Sigmoid colon (tissue), 7 donors: ENCODE measurements around the gene RXRA. TPM values are rescaled to one million over a fixed set of nuclear protein-coding genes. Genes with fewer than 3 reads are reported as not detected.

Experiments
- DNase-seq: peaks from one replicate; pipeline ENCODE4 v3.0.0-alpha.2; 2019
- H3K27ac ChIP-seq, 4 donors: fragments of 200-600 bp; sonication (generic); one replicate each; pipeline ENCODE4 v1.5.1; 2016 to 2019; ENCODE audit warnings: mild to moderate bottlenecking in 1 of 4
- H3K27me3 ChIP-seq, 3 donors: fragments of 200-600 bp; sonication (generic); one replicate each; pipeline ENCODE4 v1.5.1; 2019; ENCODE audit warnings: mild to moderate bottlenecking in 1 of 3
- H3K36me3 ChIP-seq, 4 donors: fragments of 200-600 bp; sonication (generic); one replicate each; pipeline ENCODE4 v1.5.1; 2016 to 2019
- H3K4me1 ChIP-seq, 4 donors: fragments of 200-600 bp; sonication (generic); one replicate each; pipeline ENCODE4 v1.5.1; 2017 to 2019
- H3K4me3 ChIP-seq, 4 donors: fragments of 200-600 bp; sonication (generic); one replicate each; pipeline ENCODE4 v1.5.1; 2017 to 2019; ENCODE audit warnings: mild to moderate bottlenecking in 2 of 4, moderate library complexity in 1 of 4
- H3K9me3 ChIP-seq, 4 donors: fragments of 200-600 bp in 3 of 4; sonication (generic) in 3 of 4; one replicate each; pipeline versions ENCODE4 v1.5.1 to v1.6.1; 2013 to 2019
- CTCF ChIP-seq, 4 experiments: fragments of 450-650 bp in 3 of 4; fragments of 200-600 bp in 1 of 4; IDR thresholded peaks; one replicate each; pipeline ENCODE4 v1.5.1; 2016 to 2019; ENCODE audit warnings: antibody characterized with exemption in 4 of 4, mild to moderate bottlenecking in 3 of 4, moderate library complexity in 2 of 4
- EP300 ChIP-seq, 4 donors: sonication (generic); formaldehyde crosslinking; IDR thresholded peaks; one replicate each; pipeline ENCODE4 v1.6.1; 2017; ENCODE audit warnings: antibody characterized with exemption in 4 of 4
- POLR2A ChIP-seq, 2 donors: fragments of 450-650 bp; IDR thresholded peaks; one replicate each; pipeline ENCODE4 v1.6.1; 2016; ENCODE audit warnings: antibody characterized with exemption in 2 of 2, mild to moderate bottlenecking in 2 of 2, moderate library complexity in 2 of 2
- POLR2AphosphoS5 ChIP-seq, 4 donors: sonication (generic); formaldehyde crosslinking; IDR thresholded peaks; one replicate each; pipeline ENCODE4 v1.6.1; 2017; ENCODE audit warnings: antibody characterized with exemption in 4 of 4
- WGBS, 2 donors: extraction: QIAGEN DNeasy Blood & Tissue Kit; methylation state at CpG; one replicate each; pipeline ENCODE4 v1.1.7; 2013; 5-methylcytosine and 5-hydroxymethylcytosine counted together
- intact Hi-C: fragments of 100-400 bp; cut with DNase I; formaldehyde crosslinking; loops from one replicate; pipeline ENCODE4 v1.15.1; 2023
- polyA plus RNA-seq, 3 donors: library from polyadenylated mRNA; stranded (reverse); fragments of 200-250 nt; gene quantifications; one replicate each; pipeline ENCODE4 v1.2.3, GENCODE V29; 2013
- total RNA-seq, 4 donors: library from RNA; depleted of rRNA; stranded (reverse); fragments of >200 nt; gene quantifications; one replicate each; pipeline ENCODE4 v1.1.0, GENCODE V29; 2016
- donor health status: healthy with polysubstance abuse.
- donor health status: Bipolar disorder and iron deficiency.
- donor health status: healthy.

The RXRA gene
- total and polyA plus RNA-seq, 7 donors = 26.7 to 50.8 (median 35.7) TPM

- H3K9me3 ChIP-seq = no peaks in the 10 kb centered on the region
- intact Hi-C loops = no loop called here
- H3K27ac ChIP-seq = no peak overlapping the region
- H3K4me3 ChIP-seq = no peak overlapping the region
- WGBS, 2 donors = 94 to 95% methylated on average over 21 of the region's 21 CpGs
- H3K4me1 ChIP-seq = peaks cover 0 to 38% (median 34%) of the 10 kb centered on the region in 4 donors
- H3K27me3 ChIP-seq = no peaks in the 10 kb centered on the region
- TF ChIP-seq EP300 (IDR thresholded peaks at IDR 0.05) (no peak), CTCF (IDR thresholded peaks at IDR 0.05) (no peak)
- peaks cover 0 to 41% (median 5%) of the 10 kb centered on the region in 4 donors for H3K36me3 ChIP-seq
- no peak for DNase-seq
Measured at GRCh38 chr9:134429481-134429880, 103.2 kb downstream of the RXRA start.

DNA sequence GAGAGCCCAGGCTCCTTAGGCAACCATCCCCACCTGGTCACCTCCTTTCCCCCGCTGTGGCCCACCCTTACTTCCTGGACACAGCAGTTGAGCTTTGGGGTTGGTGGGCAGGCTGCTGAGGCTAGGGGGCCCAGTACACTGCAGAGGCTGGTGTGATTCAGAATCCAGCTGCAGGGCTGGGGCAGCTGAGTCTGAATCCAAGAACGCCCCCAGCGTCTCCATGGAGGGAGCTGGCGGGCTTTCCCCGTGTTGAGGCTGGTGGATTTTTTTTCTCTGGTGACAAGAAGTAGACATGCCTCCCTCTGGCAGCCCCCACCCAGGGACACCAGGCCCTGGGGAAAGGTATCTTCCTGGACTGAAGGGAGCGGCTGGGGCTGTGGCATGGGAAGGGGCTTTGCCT is 104.8 kb downstream of the RXRA start:
- Histone ChIP-seq H3K4me3 (no peak overlapping the region), H3K4me1 (peaks cover 0 to 53% (median 48%) of the 10 kb centered on the region in 4 donors), H3K9me3 (no peaks in the 10 kb centered on the region), H3K36me3 (peaks cover 0 to 36% (median 3%) of the 10 kb centered on the region in 4 donors), H3K27me3 (no peaks in the 10 kb centered on the region), H3K27ac (peak overlapping the region; percentile 87 to 93 (median 90))
- 76 to 88% methylated on average over 6 of the region's 6 CpGs for WGBS, 2 donors
- no peak for DNase-seq
- TF ChIP-seq EP300 (IDR thresholded peaks at IDR 0.05) = no peak
- no peak for TF ChIP-seq POLR2A (IDR thresholded peaks at IDR 0.05)
- no peak for TF ChIP-seq CTCF (IDR thresholded peaks at IDR 0.05)
- no peak for TF ChIP-seq POLR2AphosphoS5 (IDR thresholded peaks at IDR 0.05)
- intact Hi-C loops = no loop called here

- Histone ChIP-seq H3K36me3 (peaks cover 0 to 32% (median 4%) of the 10 kb centered on the region in 4 donors), H3K27ac (peak overlapping the region; percentile 87 to 93 (median 90)), H3K4me1 (peaks cover 0 to 58% (median 53%) of the 10 kb centered on the region in 4 donors), H3K27me3 (no peaks in the 10 kb centered on the region), H3K4me3 (no peak overlapping the region), H3K9me3 (no peaks in the 10 kb centered on the region)
- 78 to 87% methylated on average over 16 of the region's 16 CpGs for WGBS, 2 donors
- intact Hi-C loops = no loop called here
- no peak for TF ChIP-seq POLR2AphosphoS5 (IDR thresholded peaks at IDR 0.05)
- TF ChIP-seq CTCF (IDR thresholded peaks at IDR 0.05) = no peak
- no peak for TF ChIP-seq EP300 (IDR thresholded peaks at IDR 0.05)
- no peak for TF ChIP-seq POLR2A (IDR thresholded peaks at IDR 0.05)
- no peak for DNase-seq
Measured at GRCh38 chr9:134431626-134432025, 105.4 kb downstream of the RXRA start.

DNA sequence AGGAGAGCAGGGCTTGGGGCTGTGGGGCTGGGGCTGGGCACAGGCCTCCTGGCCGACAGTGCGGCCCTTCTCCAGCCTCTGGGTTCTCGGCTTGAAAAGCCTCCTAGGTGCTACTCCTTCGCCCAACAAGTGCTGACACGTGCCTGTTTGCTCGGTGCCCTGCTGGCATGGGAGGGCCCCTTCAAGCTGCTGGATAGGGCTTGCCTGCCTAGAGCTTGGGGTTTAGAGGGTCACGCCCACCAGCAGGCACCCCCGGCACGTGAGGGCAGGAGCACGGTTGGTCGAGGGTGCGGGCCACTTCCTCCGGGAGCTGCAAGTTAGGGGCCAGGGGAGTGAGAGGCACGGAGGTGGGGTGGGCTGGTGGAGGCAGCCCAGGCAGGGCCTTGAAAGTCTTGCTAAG is 106.2 kb downstream of the RXRA start:
- H3K36me3 ChIP-seq = peaks cover 0 to 40% (median 7%) of the 10 kb centered on the region in 4 donors
- peak overlapping the region; percentile 87 to 93 (median 90) for H3K27ac ChIP-seq
- DNase-seq = no peak
- no peak overlapping the region for H3K4me3 ChIP-seq
- no peaks in the 10 kb centered on the region for H3K9me3 ChIP-seq
- peaks cover 0 to 67% (median 62%) of the 10 kb centered on the region in 4 donors for H3K4me1 ChIP-seq
- H3K27me3 ChIP-seq = no peaks in the 10 kb centered on the region
- TF ChIP-seq POLR2A (IDR thresholded peaks at IDR 0.05) (no peak), EP300 (IDR thresholded peaks at IDR 0.05) (no peak), POLR2AphosphoS5 (IDR thresholded peaks at IDR 0.05) (no peak), CTCF (IDR thresholded peaks at IDR 0.05) (no peak)
- 84 to 86% methylated on average over 14 of the region's 14 CpGs for WGBS, 2 donors
- intact Hi-C loops = no loop called here

- WGBS, 2 donors = 77% methylated on average over 14 of the region's 14 CpGs
- intact Hi-C loops = loop anchor here (1.0 kb wide), 1 partner anchor 46 kb away; no protein-coding TSS in a partner anchor
- no peaks in the 10 kb centered on the region for H3K9me3 ChIP-seq
- peak overlapping the region; percentile 87 to 93 (median 90) for H3K27ac ChIP-seq
- TF ChIP-seq POLR2AphosphoS5 (IDR thresholded peaks at IDR 0.05) (no peak), EP300 (IDR thresholded peaks at IDR 0.05) (no peak), POLR2A (IDR thresholded peaks at IDR 0.05) (no peak), CTCF (IDR thresholded peaks at IDR 0.05) (no peak)
- H3K4me3 ChIP-seq = no peak overlapping the region
- peaks cover 0 to 73% (median 68%) of the 10 kb centered on the region in 4 donors for H3K4me1 ChIP-seq
- H3K36me3 ChIP-seq = peaks cover 0 to 40% (median 7%) of the 10 kb centered on the region in 4 donors
- DNase-seq = peak; percentile 85
- H3K27me3 ChIP-seq = no peaks in the 10 kb centered on the region
Measured at GRCh38 chr9:134433101-134433500, 106.8 kb downstream of the RXRA start.
